HG03097 (cell line): Measurements from ENCODE around the gene MLANA.

Experiments used
- ATAC-seq: cut with Tn5 transposase; IDR thresholded peaks from one replicate; pipeline ENCODE4 v1.9.1; 2021; ENCODE audit not compliant: unreplicated experiment, low FRiP score

MLANA gene

GRCh38 chr9:5953743-5954707, 63.3 kb downstream of the MLANA start:
- ATAC-seq, result no peak

DNA sequence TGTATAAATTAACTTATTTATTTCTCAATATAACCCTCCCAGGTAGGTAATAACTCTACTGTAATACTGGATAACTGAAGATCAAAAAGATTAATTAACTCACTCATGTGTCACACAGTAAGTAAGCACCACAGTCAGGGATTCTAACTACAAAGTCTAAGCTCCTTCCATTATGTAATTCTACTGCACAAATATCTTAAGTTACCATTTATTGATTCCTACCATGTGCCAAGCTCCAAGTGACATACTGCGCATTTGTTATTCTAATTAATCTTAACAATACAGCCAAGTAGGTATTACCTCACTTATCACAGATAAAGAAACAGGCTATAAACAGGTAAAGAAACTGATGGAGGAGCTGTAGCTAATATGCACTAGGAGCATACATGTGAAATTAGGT, 66.5 kb downstream of the MLANA start:
- ATAC-seq, result no peak

GRCh38 chr9:5958273-5958672, 67.6 kb downstream of the MLANA start:
- no peak for ATAC-seq
